HFFc6 (cell line): Measurements from ENCODE around the gene MAFB. TPM values are rescaled to one million over a fixed set of nuclear protein-coding genes. Genes with fewer than 3 reads are reported as not detected.
A peak's percentile ranks its signal among the peaks of the same experiment; 100 is the strongest.

ENCODE experiments used
- DNase-seq: peaks from one replicate; pipeline ENCODE4 v3.0.0-alpha.2; 2018
- H3K27ac Mint-ChIP-seq: 2 replicates; pipeline ENCODE4 v1.8.0; 2020; ENCODE audit warnings: mild to moderate bottlenecking, mixed read lengths
- H3K27me3 Mint-ChIP-seq: 2 replicates; pipeline ENCODE4 v1.8.0; 2021; ENCODE audit warnings: mild to moderate bottlenecking, moderate library complexity, mixed read lengths; ENCODE audit not compliant: insufficient read depth
- H3K36me3 Mint-ChIP-seq: 2 replicates; pipeline ENCODE4 v1.8.0; 2021; ENCODE audit warnings: low read depth, mixed read lengths
- H3K4me1 Mint-ChIP-seq: 2 replicates; pipeline ENCODE4 v1.8.0; 2020; ENCODE audit warnings: low read depth, mixed read lengths
- H3K4me3 Mint-ChIP-seq: 2 replicates; pipeline ENCODE4 v1.8.0; 2020; ENCODE audit warnings: mild to moderate bottlenecking, moderate library complexity, mixed read lengths
- H3K9me3 Mint-ChIP-seq: 2 replicates; pipeline ENCODE4 v1.8.0; 2020; ENCODE audit warnings: mild to moderate bottlenecking, mixed read lengths
- CTCF ChIP-seq: fragments of 200-600 bp; sonication (generic); IDR thresholded peaks from 2 replicates; pipeline ENCODE4 v1.5.0; 2021; ENCODE audit warnings: antibody characterized with exemption, mild to moderate bottlenecking
- total RNA-seq, 6 experiments: library from RNA; stranded (reverse); fragmentation: NEBNext Ultra II Directional; extraction: Animal tissue kit (Norgen Biotek cat#: 25700); gene quantifications; 2 replicates in 1 of 6; 3 replicates in 5 of 6; pipeline ENCODE4 v1.2.3, GENCODE V29; 2021

The MAFB gene
- total RNA-seq, 6 experiments from 2014 or later, result 0.05 TPM; not detected in 5

GRCh38 chr20:40702504-40702903, 13.5 kb upstream of the MAFB start:
- Mint-ChIP-seq H3K27ac (no peak overlapping the region), H3K4me1 (no peaks in the 10 kb centered on the region), H3K36me3 (no peaks in the 10 kb centered on the region), H3K9me3 (no peaks in the 10 kb centered on the region), H3K4me3 (no peak overlapping the region), H3K27me3 (peaks cover 9% of the 10 kb centered on the region)
- no peak for DNase-seq
- peak; percentile 58 for TF ChIP-seq CTCF

GRCh38 chr20:40698744-40699143, 9.7 kb upstream of the MAFB start:
- H3K4me3 Mint-ChIP-seq, result no peak overlapping the region
- peaks cover 8% of the 10 kb centered on the region for H3K27me3 Mint-ChIP-seq
- H3K9me3 Mint-ChIP-seq, result no peaks in the 10 kb centered on the region
- TF ChIP-seq CTCF, result no peak
- no peak overlapping the region for H3K27ac Mint-ChIP-seq
- no peak for DNase-seq
- no peaks in the 10 kb centered on the region for H3K36me3 Mint-ChIP-seq
- H3K4me1 Mint-ChIP-seq, result no peaks in the 10 kb centered on the region

GRCh38 chr20:40698281-40698680, 9.2 kb upstream of the MAFB start:
- H3K27ac Mint-ChIP-seq, result no peak overlapping the region
- H3K4me3 Mint-ChIP-seq, result no peak overlapping the region
- no peak for DNase-seq
- H3K9me3 Mint-ChIP-seq, result no peaks in the 10 kb centered on the region
- H3K36me3 Mint-ChIP-seq, result no peaks in the 10 kb centered on the region
- peaks cover 9% of the 10 kb centered on the region for H3K27me3 Mint-ChIP-seq
- TF ChIP-seq CTCF, result no peak
- H3K4me1 Mint-ChIP-seq, result no peaks in the 10 kb centered on the region

GRCh38 chr20:40697541-40697940, 8.5 kb upstream of the MAFB start:
- Mint-ChIP-seq H3K27me3 (peaks cover 11% of the 10 kb centered on the region), H3K9me3 (no peaks in the 10 kb centered on the region), H3K4me1 (no peaks in the 10 kb centered on the region), H3K27ac (no peak overlapping the region), H3K36me3 (no peaks in the 10 kb centered on the region), H3K4me3 (no peak overlapping the region)
- no peak for DNase-seq
- TF ChIP-seq CTCF, result no peak

- no peaks in the 10 kb centered on the region for H3K36me3 Mint-ChIP-seq
- H3K9me3 Mint-ChIP-seq, result no peaks in the 10 kb centered on the region
- no peak for DNase-seq
- no peak overlapping the region for H3K4me3 Mint-ChIP-seq
- peaks cover 21% of the 10 kb centered on the region for H3K27me3 Mint-ChIP-seq
- TF ChIP-seq CTCF, result no peak
- no peak overlapping the region for H3K27ac Mint-ChIP-seq
- H3K4me1 Mint-ChIP-seq, result no peaks in the 10 kb centered on the region
These were observed 6.2 kb upstream of the MAFB start for GRCh38 chr20:40695214-40695613.

- no peak for TF ChIP-seq CTCF
- Mint-ChIP-seq H3K27ac (no peak overlapping the region), H3K4me3 (no peak overlapping the region)
These were observed 5.2 kb upstream of the MAFB start for GRCh38 chr20:40694246-40694645.

More at GRCh38 chr20:40694246-40694645, 5.2 kb upstream of the MAFB start:
- no peaks in the 10 kb centered on the region for H3K36me3 Mint-ChIP-seq
- peaks cover 22% of the 10 kb centered on the region for H3K27me3 Mint-ChIP-seq
- H3K4me1 Mint-ChIP-seq, result no peaks in the 10 kb centered on the region
- no peak for DNase-seq
- no peaks in the 10 kb centered on the region for H3K9me3 Mint-ChIP-seq
